Measurements from ENCODE around the gene KCNH6.

The KCNH6 gene

DNA sequence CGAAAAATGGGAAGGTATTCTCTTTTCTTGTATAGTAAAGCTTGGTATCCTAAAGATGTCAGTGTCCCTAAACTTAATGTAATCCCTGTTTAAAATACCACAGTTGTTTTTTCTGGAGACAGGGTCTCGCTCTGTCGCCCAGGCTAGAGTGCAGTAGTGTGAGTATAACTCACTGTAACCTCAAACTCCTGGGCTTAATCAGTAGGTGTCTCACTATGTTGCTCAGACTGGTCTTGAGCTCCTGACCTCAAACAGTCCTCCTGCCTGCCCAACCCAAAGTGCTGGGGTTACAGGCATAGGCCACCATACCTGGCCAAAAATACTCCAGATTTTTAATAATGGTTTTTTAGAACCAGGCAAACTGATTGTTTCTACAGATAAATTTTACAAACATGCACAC is 35.3 kb downstream of the KCNH6 start:
- DNase-seq (no peak), ATAC-seq (peak; percentile 49)
- Mint-ChIP-seq H3K27me3 (no peaks in the 10 kb centered on the region), H3K27ac (no peak overlapping the region), H3K4me1 (peaks cover 62% of the 10 kb centered on the region), H3K4me3 (no peak overlapping the region), H3K9me3 (no peaks in the 10 kb centered on the region), H3K36me3 (ENCODE audit: low read depth) (peaks cover 7% of the 10 kb centered on the region)

DNA sequence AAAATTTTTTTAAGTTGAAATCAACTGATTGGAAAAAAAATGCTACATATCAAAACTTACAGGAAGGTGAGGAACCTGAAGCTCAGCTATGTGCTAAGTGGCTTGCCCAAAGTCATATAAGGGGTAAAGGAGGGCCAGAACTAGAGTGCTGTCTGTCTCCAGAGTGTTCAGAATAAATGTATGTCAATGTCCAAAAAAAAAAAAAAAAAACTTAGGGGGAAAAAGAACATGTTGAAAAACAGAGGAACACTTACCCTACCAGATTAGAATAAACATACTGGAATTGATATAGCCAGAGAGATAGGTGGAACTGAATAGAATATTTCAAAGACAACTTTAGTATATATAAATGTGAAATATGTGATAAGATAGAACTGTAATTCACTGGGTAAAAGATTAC is 38.7 kb downstream of the KCNH6 start:
- Mint-ChIP-seq H3K4me3 (no peak overlapping the region), H3K27ac (no peak overlapping the region), H3K36me3 (ENCODE audit: low read depth) (no peaks in the 10 kb centered on the region), H3K4me1 (peaks cover 40% of the 10 kb centered on the region), H3K27me3 (no peaks in the 10 kb centered on the region), H3K9me3 (no peaks in the 10 kb centered on the region)
- DNase-seq (no peak), ATAC-seq (no peak)

DNA sequence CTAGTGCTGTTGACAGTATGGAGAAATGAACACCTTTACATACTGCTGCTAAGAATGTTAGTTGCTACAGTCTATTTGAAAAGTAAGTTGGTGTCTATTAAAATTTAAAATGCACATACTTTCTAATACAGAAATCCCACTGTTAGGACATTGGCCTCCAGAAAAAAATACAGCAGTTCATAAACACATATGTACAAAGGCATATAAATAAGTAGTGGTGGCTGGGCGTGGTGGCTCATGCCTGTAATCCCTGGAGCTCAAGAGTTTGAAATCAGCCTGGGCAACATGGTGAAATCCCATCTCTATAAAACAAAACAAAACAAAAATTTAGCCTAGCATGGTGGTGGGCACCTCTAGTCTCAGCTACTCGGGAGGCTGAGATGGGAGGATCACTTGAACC is 40.2 kb downstream of the KCNH6 start:
- Mint-ChIP-seq H3K36me3 (ENCODE audit: low read depth) (peaks cover 2% of the 10 kb centered on the region), H3K4me1 (peaks cover 31% of the 10 kb centered on the region), H3K27me3 (no peaks in the 10 kb centered on the region), H3K9me3 (no peaks in the 10 kb centered on the region), H3K27ac (no peak overlapping the region), H3K4me3 (no peak overlapping the region)
- no peak for DNase-seq
- ATAC-seq = no peak

DNA sequence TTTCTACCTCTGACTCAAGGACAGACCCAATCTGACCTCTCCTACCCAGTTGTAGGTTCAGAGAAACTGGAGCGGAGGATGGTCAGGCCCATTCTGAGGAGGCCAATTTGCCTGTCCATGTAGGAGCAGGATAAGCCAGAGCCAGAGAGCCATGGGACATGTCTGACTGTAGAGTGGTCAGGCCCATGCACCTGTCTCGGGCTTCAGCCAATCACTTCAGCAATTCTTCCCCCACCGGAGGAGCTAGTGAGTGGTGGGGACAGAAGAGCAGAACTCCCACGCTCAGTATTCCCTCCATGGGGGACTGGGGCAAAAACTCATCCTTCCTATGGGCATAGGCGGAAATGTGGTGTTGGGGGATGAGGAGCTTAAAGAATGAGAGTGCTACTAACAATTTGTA is 41.4 kb downstream of the KCNH6 start:
- Mint-ChIP-seq H3K27me3 (no peaks in the 10 kb centered on the region), H3K4me1 (peaks cover 31% of the 10 kb centered on the region), H3K27ac (no peak overlapping the region), H3K9me3 (no peaks in the 10 kb centered on the region), H3K4me3 (no peak overlapping the region), H3K36me3 (ENCODE audit: low read depth) (peaks cover 2% of the 10 kb centered on the region)
- DNase-seq (no peak), ATAC-seq (no peak)

DNA sequence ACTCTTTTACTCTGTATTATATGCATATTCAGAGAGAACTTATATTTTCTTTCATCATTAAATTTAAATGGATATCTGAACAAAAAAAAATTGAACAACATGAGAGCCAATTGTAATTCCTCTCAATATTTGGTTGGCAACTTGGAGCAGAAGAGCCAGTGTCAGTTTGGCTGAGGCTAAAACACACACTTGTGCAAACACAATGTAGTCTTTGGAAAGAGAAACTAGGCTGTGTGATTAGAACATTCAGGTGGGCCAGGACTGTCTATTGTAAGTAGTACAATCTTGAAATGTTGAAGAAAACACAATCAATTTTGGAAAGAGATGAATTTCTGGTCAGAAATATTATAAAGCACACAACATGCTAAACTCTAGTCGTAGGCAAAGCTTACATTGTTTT is 44.1 kb downstream of the KCNH6 start:
- no peak overlapping the region for H3K27ac Mint-ChIP-seq
- ATAC-seq (no peak), DNase-seq (no peak)
- no peaks in the 10 kb centered on the region for H3K27me3 Mint-ChIP-seq
- no peaks in the 10 kb centered on the region for H3K9me3 Mint-ChIP-seq
- peaks cover 5% of the 10 kb centered on the region for H3K36me3 Mint-ChIP-seq (ENCODE audit: low read depth)
- H3K4me1 Mint-ChIP-seq = peaks cover 34% of the 10 kb centered on the region
- no peak overlapping the region for H3K4me3 Mint-ChIP-seq

DNA sequence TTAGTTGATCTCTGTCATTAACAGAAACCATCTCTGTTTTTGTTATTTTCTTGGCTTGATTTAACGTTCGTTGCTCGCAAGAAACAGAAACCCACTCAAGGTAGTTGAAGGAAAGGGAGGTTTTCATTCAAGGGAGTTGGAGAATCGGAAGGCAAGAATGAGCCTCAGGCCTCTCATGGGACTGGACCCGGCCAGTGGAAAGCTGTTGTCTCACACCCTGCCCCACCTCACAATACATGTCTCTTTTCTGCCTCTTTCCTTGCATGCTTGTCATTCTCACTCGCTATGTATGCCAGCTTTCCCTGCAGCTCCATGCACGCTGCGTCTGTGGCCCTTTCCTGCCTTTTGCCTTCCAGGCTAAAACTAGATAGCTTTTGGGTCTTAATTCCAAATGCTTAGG is 45.4 kb downstream of the KCNH6 start:
- no peaks in the 10 kb centered on the region for H3K9me3 Mint-ChIP-seq
- H3K4me1 Mint-ChIP-seq = peaks cover 31% of the 10 kb centered on the region
- no peak for DNase-seq
- ATAC-seq = no peak
- peaks cover 7% of the 10 kb centered on the region for H3K36me3 Mint-ChIP-seq (ENCODE audit: low read depth)
- no peaks in the 10 kb centered on the region for H3K27me3 Mint-ChIP-seq
- H3K27ac Mint-ChIP-seq = no peak overlapping the region
- H3K4me3 Mint-ChIP-seq = no peak overlapping the region

DNA sequence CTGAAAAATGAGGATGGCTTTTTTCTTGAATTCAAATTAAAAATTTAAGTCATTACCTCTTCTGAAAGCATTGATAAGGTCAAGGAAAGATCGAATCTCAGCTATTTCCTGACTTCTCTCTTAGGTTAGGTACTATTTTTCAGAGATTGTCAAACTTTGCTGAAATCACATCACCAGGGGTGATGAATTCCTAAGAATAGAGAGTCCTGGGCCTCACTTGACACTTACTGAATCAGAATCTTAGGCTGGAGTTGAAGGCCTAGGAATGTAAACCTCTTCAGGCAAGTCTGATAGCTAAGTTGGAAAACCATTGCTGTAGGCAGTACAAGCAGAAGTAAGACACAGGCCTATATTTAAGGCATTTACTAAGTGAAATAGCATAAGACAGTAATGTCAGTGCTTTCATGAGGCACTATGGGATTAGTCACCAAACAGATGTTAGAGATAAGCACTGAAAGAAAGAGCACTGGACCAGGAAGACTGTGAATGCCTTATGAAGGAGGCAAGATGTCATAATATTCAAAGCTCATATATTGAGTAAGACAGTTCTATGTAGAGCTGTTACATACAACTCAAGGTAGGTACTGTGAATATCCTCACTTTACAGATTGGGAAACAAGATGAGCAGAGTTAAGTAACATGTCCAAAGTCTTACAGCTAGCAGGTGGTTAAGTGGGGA is 48.6 kb downstream of the KCNH6 start:
- no peaks in the 10 kb centered on the region for H3K9me3 Mint-ChIP-seq
- no peak overlapping the region for H3K27ac Mint-ChIP-seq
- ATAC-seq = peak; percentile 68

DNA sequence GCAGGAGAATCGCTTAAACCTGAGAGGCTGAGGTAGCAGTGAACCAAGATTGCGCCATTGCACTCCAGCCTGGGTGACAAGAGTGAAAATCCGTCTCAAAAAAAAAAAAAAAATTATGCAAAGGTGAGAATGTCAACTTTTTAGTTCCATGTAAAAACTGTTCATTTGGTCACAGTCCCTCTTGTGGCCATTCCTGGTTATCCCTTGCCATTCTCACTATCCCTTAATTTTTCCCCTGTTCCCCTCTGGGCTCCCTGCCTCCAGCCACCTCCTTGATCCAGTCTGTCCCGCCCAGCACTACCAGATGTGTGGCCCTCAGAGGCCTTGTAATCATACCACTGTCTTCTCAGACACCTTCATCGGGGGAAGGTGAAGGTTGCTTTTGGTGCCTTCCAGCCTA is 50.5 kb downstream of the KCNH6 start:
- Mint-ChIP-seq H3K4me3 (no peak overlapping the region), H3K27me3 (no peaks in the 10 kb centered on the region), H3K9me3 (no peaks in the 10 kb centered on the region), H3K4me1 (peaks cover 25% of the 10 kb centered on the region), H3K27ac (peak overlapping the region; percentile 15), H3K36me3 (ENCODE audit: low read depth) (peaks cover 5% of the 10 kb centered on the region)
- ATAC-seq (no peak), DNase-seq (no peak)

More for the DNA sequence above, 48.6 kb downstream of the KCNH6 start:
- H3K36me3 Mint-ChIP-seq (ENCODE audit: low read depth) = peaks cover 7% of the 10 kb centered on the region
- peaks cover 30% of the 10 kb centered on the region for H3K4me1 Mint-ChIP-seq
- no peak for DNase-seq
- H3K27me3 Mint-ChIP-seq = no peaks in the 10 kb centered on the region
- H3K4me3 Mint-ChIP-seq = no peak overlapping the region

DNA sequence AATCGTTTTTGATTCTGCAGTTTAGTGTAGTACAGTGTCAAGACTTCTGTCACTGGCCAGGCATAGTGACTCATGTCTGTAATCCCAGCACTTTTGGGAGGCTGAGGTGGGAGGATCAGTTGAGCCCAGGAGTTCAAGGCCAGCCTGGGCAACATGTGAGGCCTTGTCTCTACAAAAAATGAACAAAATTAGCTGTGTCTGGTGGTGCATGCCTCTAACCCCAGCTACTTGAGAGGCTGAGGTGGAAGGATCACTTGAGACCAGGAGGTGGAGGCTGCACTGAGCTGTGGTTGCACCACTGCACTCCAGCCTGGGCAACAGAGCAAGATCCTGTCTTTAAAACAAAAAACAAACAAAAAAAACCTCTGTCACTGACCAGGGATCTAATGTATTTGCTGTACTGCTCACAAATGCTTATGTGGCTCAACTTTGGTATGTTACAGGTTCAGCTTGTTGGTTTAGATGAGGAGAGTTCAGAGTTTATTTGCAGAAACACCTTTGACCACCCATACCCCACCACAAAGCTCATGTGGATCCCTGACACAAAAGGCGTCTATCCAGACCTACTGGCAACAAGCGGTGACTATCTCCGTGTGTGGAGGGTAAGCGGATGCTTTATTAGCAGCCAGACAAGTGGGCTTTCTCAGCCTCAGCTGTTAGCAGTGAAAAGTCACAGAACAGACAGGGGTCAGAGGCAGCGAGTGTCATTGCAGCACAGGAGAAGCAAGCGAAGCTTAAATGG is 55.0 kb downstream of the KCNH6 start:
- ATAC-seq (no peak), DNase-seq (no peak)
- H3K9me3 Mint-ChIP-seq = no peaks in the 10 kb centered on the region
- H3K27ac Mint-ChIP-seq = no peak overlapping the region
- H3K27me3 Mint-ChIP-seq = no peaks in the 10 kb centered on the region
- H3K4me1 Mint-ChIP-seq = peaks cover 3% of the 10 kb centered on the region
- H3K4me3 Mint-ChIP-seq = no peak overlapping the region
- H3K36me3 Mint-ChIP-seq (ENCODE audit: low read depth) = peaks cover 14% of the 10 kb centered on the region

DNA sequence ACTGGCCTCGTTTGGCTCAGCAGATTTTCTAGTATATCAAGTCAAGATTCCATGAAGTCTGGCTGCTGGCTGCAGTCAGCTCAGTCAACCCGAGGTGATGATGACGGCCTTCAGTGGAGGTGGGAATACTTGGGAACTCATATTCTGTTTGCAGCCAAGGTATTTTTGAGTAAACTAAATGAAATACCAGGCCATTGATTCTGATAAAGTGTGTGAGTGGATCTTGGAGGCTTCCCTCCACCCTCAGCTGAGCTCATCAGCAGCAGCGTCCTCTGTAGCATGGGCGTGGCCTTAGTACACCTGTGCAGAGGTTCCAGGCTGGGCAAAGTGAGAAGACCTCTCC is 55.6 kb downstream of the KCNH6 start:
- DNase-seq = no peak
- no peaks in the 10 kb centered on the region for H3K9me3 Mint-ChIP-seq
- H3K27ac Mint-ChIP-seq = peak overlapping the region; percentile 53
- peaks cover 15% of the 10 kb centered on the region for H3K36me3 Mint-ChIP-seq (ENCODE audit: low read depth)
- no peaks in the 10 kb centered on the region for H3K27me3 Mint-ChIP-seq
- no peak overlapping the region for H3K4me3 Mint-ChIP-seq
- peaks cover 3% of the 10 kb centered on the region for H3K4me1 Mint-ChIP-seq
- no peak for ATAC-seq

DNA sequence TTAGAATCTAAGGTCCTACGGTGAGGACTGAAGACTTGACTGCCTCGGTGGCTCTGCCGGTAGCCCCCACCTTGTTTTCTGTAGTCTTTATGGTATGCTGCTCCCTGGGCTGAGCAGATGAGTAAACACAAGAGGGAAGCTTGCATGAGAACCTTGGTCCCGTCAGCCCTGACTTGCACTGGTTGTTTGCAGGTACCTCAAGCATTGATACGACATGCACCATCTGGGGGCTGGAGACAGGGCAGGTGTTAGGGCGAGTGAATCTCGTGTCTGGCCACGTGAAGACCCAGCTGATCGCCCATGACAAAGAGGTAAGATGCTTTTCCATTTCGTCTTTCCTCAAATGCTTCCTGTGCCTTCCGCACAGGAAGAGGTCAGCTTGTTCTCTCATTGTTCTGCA is 56.5 kb downstream of the KCNH6 start:
- Mint-ChIP-seq H3K27me3 (no peaks in the 10 kb centered on the region), H3K36me3 (ENCODE audit: low read depth) (peaks cover 17% of the 10 kb centered on the region), H3K27ac (no peak overlapping the region), H3K9me3 (no peaks in the 10 kb centered on the region), H3K4me1 (peaks cover under 1% of the 10 kb centered on the region), H3K4me3 (no peak overlapping the region)
- no peak for ATAC-seq
- DNase-seq = no peak

DNA sequence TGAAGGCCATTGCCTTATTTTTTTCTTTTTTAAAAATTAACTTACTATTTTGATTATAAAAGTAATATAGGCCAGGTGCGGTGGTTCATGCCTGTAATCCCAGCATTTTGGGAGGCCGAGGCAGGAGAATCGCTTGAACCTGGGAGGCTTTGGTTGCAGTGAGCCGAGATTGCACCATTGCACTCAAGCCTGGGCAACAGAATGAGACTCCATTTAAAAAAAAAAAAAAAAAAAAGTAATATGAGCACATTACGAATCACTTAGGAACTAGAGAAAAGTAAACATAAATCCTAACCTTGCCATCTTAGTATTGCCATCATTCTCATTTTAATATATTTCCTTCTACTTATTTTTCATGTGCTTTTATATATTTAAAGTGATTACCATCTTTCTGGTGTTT is 64.6 kb downstream of the KCNH6 start:
- no peaks in the 10 kb centered on the region for H3K9me3 Mint-ChIP-seq
- no peak overlapping the region for H3K4me3 Mint-ChIP-seq
- DNase-seq = no peak
- H3K27me3 Mint-ChIP-seq = no peaks in the 10 kb centered on the region
- no peak overlapping the region for H3K27ac Mint-ChIP-seq
- H3K36me3 Mint-ChIP-seq (ENCODE audit: low read depth) = peaks cover 45% of the 10 kb centered on the region
- ATAC-seq = no peak
- H3K4me1 Mint-ChIP-seq = peaks cover 13% of the 10 kb centered on the region

DNA sequence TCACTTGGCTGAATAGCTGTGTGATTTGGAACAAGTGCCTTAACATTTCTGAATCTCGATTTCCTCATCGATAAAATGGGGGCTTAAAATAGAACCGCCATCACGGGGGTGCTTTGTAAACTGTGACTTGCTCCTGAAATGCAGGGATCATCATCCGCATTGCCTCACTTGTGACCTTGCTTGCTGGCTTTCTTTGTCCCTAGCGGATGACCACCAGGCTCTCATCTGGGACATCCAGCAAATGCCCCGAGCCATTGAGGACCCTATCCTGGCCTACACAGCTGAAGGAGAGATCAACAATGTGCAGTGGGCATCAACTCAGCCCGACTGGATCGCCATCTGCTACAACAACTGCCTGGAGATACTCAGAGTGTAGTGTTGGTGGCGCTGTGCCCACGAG is 65.6 kb downstream of the KCNH6 start:
- DNase-seq = no peak
- no peaks in the 10 kb centered on the region for H3K27me3 Mint-ChIP-seq
- no peak for ATAC-seq
- peaks cover 39% of the 10 kb centered on the region for H3K36me3 Mint-ChIP-seq (ENCODE audit: low read depth)
- H3K9me3 Mint-ChIP-seq = no peaks in the 10 kb centered on the region
- H3K4me1 Mint-ChIP-seq = peaks cover 13% of the 10 kb centered on the region
- no peak overlapping the region for H3K4me3 Mint-ChIP-seq
- no peak overlapping the region for H3K27ac Mint-ChIP-seq

DNA sequence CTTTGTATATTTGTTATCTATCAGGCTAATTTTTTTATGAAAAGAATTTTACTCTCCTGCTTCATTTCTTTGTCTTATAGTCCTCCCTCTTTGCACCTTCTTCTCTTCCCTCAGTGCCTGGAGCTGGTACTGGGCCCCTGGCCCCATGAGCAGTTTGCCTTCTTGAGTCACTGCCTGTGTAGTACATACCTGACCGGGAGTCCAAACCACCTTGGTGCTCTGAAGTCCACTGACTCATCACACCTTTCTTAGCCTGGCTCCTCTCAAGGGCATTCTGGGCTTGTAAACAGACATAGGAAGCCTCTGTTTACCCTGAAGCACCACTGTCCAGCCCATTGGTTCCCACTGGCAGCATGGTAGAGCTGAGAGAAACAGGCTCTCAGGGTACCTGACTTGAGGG is 66.5 kb downstream of the KCNH6 start:
- peaks cover 41% of the 10 kb centered on the region for H3K36me3 Mint-ChIP-seq (ENCODE audit: low read depth)
- peaks cover 12% of the 10 kb centered on the region for H3K4me1 Mint-ChIP-seq
- no peak overlapping the region for H3K4me3 Mint-ChIP-seq
- no peaks in the 10 kb centered on the region for H3K9me3 Mint-ChIP-seq
- H3K27ac Mint-ChIP-seq = no peak overlapping the region
- H3K27me3 Mint-ChIP-seq = no peaks in the 10 kb centered on the region
- DNase-seq (no peak), ATAC-seq (no peak)

DNA sequence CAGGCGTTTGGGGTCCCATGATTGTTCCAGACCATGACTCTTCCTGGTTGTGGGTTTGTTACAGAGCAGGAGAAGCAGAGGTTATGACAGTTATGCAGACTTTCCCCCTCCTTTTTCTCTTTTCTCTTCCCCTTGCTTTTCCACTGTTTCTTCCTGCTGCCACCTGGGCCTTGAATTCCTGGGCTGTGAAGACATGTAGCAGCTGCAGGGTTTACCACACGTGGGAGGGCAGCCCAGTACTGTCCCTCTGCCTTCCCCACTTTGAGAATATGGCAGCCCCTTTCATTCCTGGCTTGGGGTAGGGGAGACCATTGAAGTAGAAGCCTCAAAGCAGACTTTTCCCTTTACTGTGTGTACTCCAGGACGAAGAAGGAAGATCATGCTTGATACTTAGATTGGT is 69.6 kb downstream of the KCNH6 start:
- DNase-seq (no peak), ATAC-seq (no peak)
- H3K36me3 Mint-ChIP-seq (ENCODE audit: low read depth) = peaks cover 28% of the 10 kb centered on the region
- no peak overlapping the region for H3K27ac Mint-ChIP-seq
- peaks cover 6% of the 10 kb centered on the region for H3K4me1 Mint-ChIP-seq
- no peaks in the 10 kb centered on the region for H3K27me3 Mint-ChIP-seq
- no peaks in the 10 kb centered on the region for H3K9me3 Mint-ChIP-seq
- H3K4me3 Mint-ChIP-seq = no peak overlapping the region
